Activated naive CD4-positive, alpha-beta T cell treated with anti-CD3 and anti-CD28 coated beads for 36 hours (primary cell): ENCODE measurements around the gene NKX3-2. TPM values are rescaled to one million over a fixed set of nuclear protein-coding genes. Genes with fewer than 3 reads are reported as not detected.

Experiments
- CTCF ChIA-PET: fragments of 350-600 bp; sonication (Branson Sonifier 250); formaldehyde crosslinking; loops from one replicate; lab custom pipeline; 2021; ENCODE audit warnings: antibody characterized with exemption; lab: Charles Lee
- DNase-seq: peaks from one replicate; pipeline ENCODE4 v3.0.0-alpha.2; 2020
- H3K27ac Mint-ChIP-seq: one replicate; pipeline ENCODE4 v1.8.0; 2021; ENCODE audit warnings: mild to moderate bottlenecking, mixed read lengths
- H3K27me3 Mint-ChIP-seq: one replicate; pipeline ENCODE4 v1.8.0; 2021; ENCODE audit warnings: low read depth, mixed read lengths
- H3K36me3 Mint-ChIP-seq: one replicate; pipeline ENCODE4 v1.8.0; 2021; ENCODE audit warnings: low read depth, mixed read lengths
- H3K4me1 Mint-ChIP-seq: one replicate; pipeline ENCODE4 v1.8.0; 2021; ENCODE audit warnings: low read depth, mixed read lengths
- H3K4me3 Mint-ChIP-seq: one replicate; pipeline ENCODE4 v1.8.0; 2021; ENCODE audit warnings: mild to moderate bottlenecking, moderate library complexity, mixed read lengths
- H3K9me3 Mint-ChIP-seq: one replicate; pipeline ENCODE4 v1.8.0; 2021; ENCODE audit warnings: mixed read lengths
- intact Hi-C: fragments of 100-400 bp; cut with micrococcal nuclease; formaldehyde crosslinking; loops from one replicate; pipeline ENCODE4 v1.15.1; 2023
- total RNA-seq, 2 experiments: library from RNA; stranded (reverse); gene quantifications; one replicate each; pipeline ENCODE4 v1.2.3, GENCODE V29; 2021

The NKX3-2 gene
- total RNA-seq, 2 experiments from 2014 or later: not detected

DNA sequence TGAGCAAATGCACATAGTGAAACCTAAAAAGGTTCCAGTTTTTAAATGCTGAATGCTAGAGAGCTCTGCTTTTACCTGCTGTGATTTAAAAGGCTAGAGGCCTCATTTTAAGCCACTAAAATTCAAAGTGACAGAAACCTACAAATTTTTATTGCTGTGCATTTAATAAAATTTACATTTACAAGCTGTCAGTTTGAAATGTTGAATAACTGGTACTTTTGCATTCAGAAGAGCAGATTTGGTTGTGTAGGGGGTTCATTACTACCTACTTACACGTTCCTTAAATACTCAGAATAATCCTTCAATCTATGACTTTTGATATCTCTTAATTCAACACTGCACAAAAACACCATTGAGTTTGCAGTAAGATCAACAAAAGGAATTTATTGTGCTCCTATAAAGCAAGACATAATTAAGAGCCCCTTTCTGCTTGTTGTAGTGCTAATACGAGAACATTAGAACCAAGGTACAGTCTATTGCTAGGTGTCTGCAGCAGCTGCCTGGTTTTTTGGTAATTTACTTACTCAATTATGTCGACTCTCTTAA, 27.9 kb downstream of the NKX3-2 start:
- H3K4me3 Mint-ChIP-seq: no peak overlapping the region
- no peak for DNase-seq
- peaks cover 26% of the 10 kb centered on the region for H3K27me3 Mint-ChIP-seq
- H3K4me1 Mint-ChIP-seq: no peaks in the 10 kb centered on the region
- no peak overlapping the region for H3K27ac Mint-ChIP-seq
- H3K9me3 Mint-ChIP-seq: no peaks in the 10 kb centered on the region
- no peaks in the 10 kb centered on the region for H3K36me3 Mint-ChIP-seq
- CTCF ChIA-PET: no interaction called here
- intact Hi-C loops: no loop called here

DNA sequence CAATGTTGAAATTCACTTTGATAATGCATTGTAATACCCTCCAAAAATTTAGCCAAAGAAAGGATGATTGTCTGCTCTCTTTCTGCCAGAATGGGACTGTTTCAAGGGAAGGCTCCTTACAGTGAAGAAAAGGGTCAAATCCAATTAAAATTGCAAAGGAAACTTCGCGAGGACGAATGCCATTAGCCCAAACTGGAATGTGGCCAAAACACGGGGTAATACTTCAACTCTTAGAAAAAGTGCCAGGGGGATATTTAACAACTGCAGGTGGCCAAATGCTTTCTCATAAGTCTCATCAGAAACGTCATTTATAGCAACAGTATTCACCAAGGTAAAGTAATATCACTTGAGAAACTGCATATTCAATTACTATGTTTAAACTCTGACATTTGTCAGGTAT, 29.0 kb downstream of the NKX3-2 start:
- CTCF ChIA-PET: no interaction called here
- Mint-ChIP-seq H3K27ac (no peak overlapping the region), H3K36me3 (no peaks in the 10 kb centered on the region), H3K4me3 (no peak overlapping the region), H3K27me3 (peaks cover 22% of the 10 kb centered on the region), H3K9me3 (no peaks in the 10 kb centered on the region), H3K4me1 (no peaks in the 10 kb centered on the region)
- no peak for DNase-seq
- intact Hi-C loops: no loop called here

DNA sequence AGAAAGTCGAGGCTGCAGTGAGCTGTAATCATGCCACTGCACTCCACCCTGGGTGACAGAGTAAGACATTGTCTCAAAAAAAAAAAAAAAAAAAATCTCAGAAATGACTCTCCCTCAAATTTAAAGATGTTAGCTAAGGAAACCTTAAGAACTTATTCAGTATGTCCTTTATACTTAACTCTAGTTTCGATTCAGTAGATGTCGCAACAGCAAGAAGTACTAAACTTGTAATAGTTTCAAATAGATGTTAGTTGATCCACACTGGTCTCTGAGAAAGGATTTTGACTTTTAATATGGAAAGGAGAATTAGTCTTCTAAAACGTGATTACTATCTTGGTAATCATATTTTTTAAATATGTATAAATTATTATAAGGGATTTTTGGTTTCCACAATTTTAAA, 29.6 kb downstream of the NKX3-2 start:
- Mint-ChIP-seq H3K36me3 (no peaks in the 10 kb centered on the region), H3K27ac (no peak overlapping the region), H3K4me3 (no peak overlapping the region), H3K27me3 (peaks cover 25% of the 10 kb centered on the region), H3K9me3 (no peaks in the 10 kb centered on the region), H3K4me1 (no peaks in the 10 kb centered on the region)
- CTCF ChIA-PET: interaction anchor here (1.9 kb wide), 1 partner anchor 33 kb away, joined by 4 read pairs; no protein-coding TSS in a partner anchor
- DNase-seq: no peak
- intact Hi-C loops: no loop called here

DNA sequence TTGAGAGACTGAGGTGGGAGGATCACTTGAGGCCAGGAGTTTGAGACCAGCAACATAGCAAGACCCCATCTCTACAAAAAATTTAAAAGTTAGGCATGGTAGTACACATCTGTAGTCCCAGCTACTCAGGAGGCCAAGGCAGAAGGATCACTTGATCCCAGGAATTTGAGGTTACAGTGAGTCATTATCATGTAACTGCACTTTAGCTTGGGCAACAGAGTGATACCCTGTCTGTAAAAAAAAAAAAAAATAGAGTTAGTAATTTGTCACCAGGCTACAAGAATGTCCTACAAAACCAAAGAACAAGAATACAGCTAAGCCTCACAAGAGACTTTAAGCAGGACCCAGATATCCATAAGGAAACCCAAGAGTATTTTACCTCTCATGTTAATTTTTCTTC, 33.2 kb downstream of the NKX3-2 start:
- DNase-seq: no peak
- CTCF ChIA-PET: no interaction called here
- no peaks in the 10 kb centered on the region for H3K9me3 Mint-ChIP-seq
- H3K27me3 Mint-ChIP-seq: peaks cover 18% of the 10 kb centered on the region
- no peak overlapping the region for H3K27ac Mint-ChIP-seq
- no peaks in the 10 kb centered on the region for H3K36me3 Mint-ChIP-seq
- intact Hi-C loops: no loop called here
- no peaks in the 10 kb centered on the region for H3K4me1 Mint-ChIP-seq
- no peak overlapping the region for H3K4me3 Mint-ChIP-seq

DNA sequence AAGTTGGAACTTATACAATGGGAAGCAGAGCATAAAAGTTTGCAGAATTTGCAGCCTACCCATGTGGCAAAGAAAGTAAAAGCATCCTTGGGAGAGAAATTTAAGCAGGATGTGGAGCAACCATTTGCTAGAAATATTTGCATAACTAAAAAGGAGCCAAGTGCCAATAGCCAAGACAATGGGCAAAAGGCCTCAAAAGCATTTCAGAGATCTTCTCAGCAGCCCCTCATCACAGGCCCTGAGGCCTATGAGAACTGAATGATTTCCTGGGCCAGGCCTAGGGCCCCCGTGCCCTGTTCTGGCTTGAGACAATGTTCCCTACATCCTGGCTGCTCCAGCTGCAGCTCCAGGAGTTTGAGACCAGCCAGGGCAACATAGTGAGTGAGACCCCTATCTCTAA, 34.9 kb downstream of the NKX3-2 start:
- CTCF ChIA-PET: no interaction called here
- H3K27me3 Mint-ChIP-seq: peaks cover 17% of the 10 kb centered on the region
- no peak overlapping the region for H3K4me3 Mint-ChIP-seq
- H3K36me3 Mint-ChIP-seq: no peaks in the 10 kb centered on the region
- H3K4me1 Mint-ChIP-seq: no peaks in the 10 kb centered on the region
- no peaks in the 10 kb centered on the region for H3K9me3 Mint-ChIP-seq
- intact Hi-C loops: no loop called here
- DNase-seq: no peak
- no peak overlapping the region for H3K27ac Mint-ChIP-seq

DNA sequence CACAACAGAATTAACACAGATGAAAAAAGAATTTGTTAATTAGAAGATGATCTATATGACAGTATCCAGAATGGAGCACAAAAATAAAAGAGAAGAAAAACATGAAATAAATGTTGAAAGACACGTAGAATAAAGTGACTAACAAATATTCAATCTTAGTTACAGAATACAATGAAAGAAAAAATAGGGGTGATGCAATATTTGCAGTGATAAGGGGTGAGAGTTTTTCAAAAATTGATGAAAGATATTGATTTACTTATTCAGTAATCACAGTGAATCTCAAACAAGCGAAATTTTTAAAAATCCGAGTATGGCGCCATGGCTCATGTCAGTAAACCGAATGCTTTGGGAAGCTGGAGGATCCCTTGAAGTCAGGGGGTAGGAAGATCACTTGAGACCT, 39.9 kb downstream of the NKX3-2 start:
- CTCF ChIA-PET: interaction anchor here (0.6 kb wide), 1 partner anchor 303 kb away, joined by 3 read pairs; no protein-coding TSS in a partner anchor
- no peaks in the 10 kb centered on the region for H3K9me3 Mint-ChIP-seq
- H3K4me1 Mint-ChIP-seq: no peaks in the 10 kb centered on the region
- intact Hi-C loops: no loop called here
- H3K36me3 Mint-ChIP-seq: no peaks in the 10 kb centered on the region
- H3K27me3 Mint-ChIP-seq: peaks cover 12% of the 10 kb centered on the region
- H3K4me3 Mint-ChIP-seq: no peak overlapping the region
- DNase-seq: no peak
- H3K27ac Mint-ChIP-seq: no peak overlapping the region

DNA sequence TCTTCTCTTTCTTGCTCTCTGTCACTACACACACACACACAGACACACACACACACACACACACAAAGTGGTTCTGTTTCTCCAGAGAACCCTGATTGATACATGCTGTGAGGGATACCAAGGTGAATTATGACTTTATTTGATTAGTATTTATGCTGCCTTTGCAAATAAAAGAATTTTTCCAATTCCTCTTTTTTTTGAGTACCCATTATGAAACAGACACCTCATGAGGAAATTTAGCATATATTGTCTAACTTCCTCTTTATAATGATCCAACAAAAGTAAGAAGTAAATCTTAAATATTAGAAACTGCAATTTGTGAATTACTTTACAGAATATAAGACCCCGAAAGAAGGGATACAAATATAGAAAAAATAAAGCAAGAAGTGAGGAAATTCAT, 45.8 kb downstream of the NKX3-2 start:
- H3K9me3 Mint-ChIP-seq: peaks cover 2% of the 10 kb centered on the region
- H3K27me3 Mint-ChIP-seq: peaks cover 20% of the 10 kb centered on the region
- no peaks in the 10 kb centered on the region for H3K36me3 Mint-ChIP-seq
- CTCF ChIA-PET: no interaction called here
- intact Hi-C loops: no loop called here
- DNase-seq: no peak
- no peak overlapping the region for H3K27ac Mint-ChIP-seq
- no peaks in the 10 kb centered on the region for H3K4me1 Mint-ChIP-seq
- no peak overlapping the region for H3K4me3 Mint-ChIP-seq

DNA sequence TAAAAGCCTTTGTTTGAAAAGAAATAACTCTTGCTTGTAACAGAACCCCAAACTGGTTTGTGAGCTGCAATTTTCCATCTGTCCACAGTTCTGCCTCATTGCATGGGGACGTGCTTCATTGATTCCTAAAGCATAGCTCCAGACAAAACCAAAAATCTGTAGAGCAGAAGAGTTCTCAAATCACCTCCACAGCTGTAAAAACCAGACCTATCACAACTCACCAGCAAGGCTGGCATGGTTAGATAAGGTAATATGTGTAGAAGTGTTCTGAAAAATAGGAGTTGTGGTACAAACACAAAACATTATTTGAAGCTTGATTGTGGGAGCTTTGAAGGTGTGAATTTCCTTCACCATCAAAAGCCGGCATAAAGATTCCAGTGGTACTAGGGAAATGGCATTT, 47.7 kb downstream of the NKX3-2 start:
- H3K4me3 Mint-ChIP-seq: no peak overlapping the region
- H3K27me3 Mint-ChIP-seq: peaks cover 20% of the 10 kb centered on the region
- no peaks in the 10 kb centered on the region for H3K36me3 Mint-ChIP-seq
- no peak for DNase-seq
- CTCF ChIA-PET: interaction anchor here (0.8 to 1.9 kb wide), 2 partner anchors 46 to 801 kb away, joined by 4 read pairs; no protein-coding TSS in a partner anchor
- H3K9me3 Mint-ChIP-seq: peaks cover 2% of the 10 kb centered on the region
- no peaks in the 10 kb centered on the region for H3K4me1 Mint-ChIP-seq
- no peak overlapping the region for H3K27ac Mint-ChIP-seq
- intact Hi-C loops: no loop called here

DNA sequence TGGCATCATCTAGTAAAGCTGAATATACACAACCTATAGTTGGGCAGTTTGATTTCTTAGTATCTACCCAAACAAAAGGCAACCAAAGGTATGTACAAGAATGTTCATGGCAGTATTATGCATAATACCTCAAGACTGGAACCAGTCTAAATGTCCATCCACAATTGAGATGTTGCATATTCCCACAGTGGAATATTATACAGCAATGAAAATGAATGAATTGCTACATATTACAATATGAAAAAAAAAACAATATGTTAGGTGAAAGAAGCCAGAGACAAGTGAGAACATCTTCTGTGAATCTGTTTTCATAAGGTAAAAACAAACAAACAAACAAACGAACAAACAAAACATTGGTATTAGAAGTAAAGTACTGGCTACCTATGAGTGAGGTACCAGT, 48.6 kb downstream of the NKX3-2 start:
- H3K9me3 Mint-ChIP-seq: peaks cover 2% of the 10 kb centered on the region
- no peak overlapping the region for H3K27ac Mint-ChIP-seq
- H3K36me3 Mint-ChIP-seq: no peaks in the 10 kb centered on the region
- peaks cover 19% of the 10 kb centered on the region for H3K27me3 Mint-ChIP-seq
- CTCF ChIA-PET: interaction anchor here (0.8 to 1.9 kb wide), 2 partner anchors 47 to 800 kb away, joined by 4 read pairs; no protein-coding TSS in a partner anchor
- intact Hi-C loops: no loop called here
- no peak overlapping the region for H3K4me3 Mint-ChIP-seq
- DNase-seq: no peak
- H3K4me1 Mint-ChIP-seq: no peaks in the 10 kb centered on the region

DNA sequence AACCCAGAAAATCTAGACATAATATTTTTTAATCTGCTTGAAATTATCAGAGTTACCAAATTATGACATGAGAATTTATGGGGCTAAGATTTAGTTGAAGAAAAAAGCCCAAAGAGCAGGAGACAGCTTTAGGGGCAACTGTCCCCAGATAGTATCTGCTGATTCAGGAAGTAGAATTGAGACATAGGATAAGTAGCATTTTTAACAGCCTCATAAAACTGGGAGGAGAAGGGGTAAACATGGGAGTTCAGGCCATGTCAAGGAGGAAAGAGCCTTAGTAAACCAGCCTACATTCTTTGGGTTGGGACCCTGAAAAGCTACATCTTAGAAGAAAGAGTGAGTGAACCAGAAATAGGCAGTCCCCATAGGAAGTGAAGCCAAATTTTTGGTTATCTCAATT, 50.5 kb downstream of the NKX3-2 start:
- CTCF ChIA-PET: no interaction called here
- H3K36me3 Mint-ChIP-seq: no peaks in the 10 kb centered on the region
- no peak overlapping the region for H3K27ac Mint-ChIP-seq
- H3K4me3 Mint-ChIP-seq: no peak overlapping the region
- no peak for DNase-seq
- H3K9me3 Mint-ChIP-seq: peaks cover 2% of the 10 kb centered on the region
- H3K27me3 Mint-ChIP-seq: peaks cover 17% of the 10 kb centered on the region
- intact Hi-C loops: no loop called here
- no peaks in the 10 kb centered on the region for H3K4me1 Mint-ChIP-seq

DNA sequence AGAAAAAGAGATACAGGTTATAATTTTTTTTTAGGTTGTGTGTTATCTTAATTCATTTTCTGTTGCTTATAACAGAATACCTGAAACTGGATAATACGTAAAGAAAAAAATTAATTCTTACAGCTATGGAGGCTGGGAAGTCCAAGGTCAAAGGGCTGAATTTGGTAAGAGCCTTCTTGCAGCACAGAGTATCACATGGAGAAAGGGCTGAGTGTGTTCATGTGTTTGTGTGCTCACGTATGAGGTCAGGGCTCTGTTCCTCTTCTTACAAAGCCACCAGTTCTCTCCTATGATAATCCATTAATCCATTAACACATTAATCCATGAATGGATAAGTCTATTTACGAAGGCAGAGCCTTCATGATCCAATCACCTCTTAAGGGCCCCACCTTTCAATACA, 51.6 kb downstream of the NKX3-2 start:
- Mint-ChIP-seq H3K9me3 (peaks cover 2% of the 10 kb centered on the region), H3K27me3 (peaks cover 15% of the 10 kb centered on the region), H3K4me1 (no peaks in the 10 kb centered on the region), H3K4me3 (no peak overlapping the region), H3K27ac (no peak overlapping the region), H3K36me3 (no peaks in the 10 kb centered on the region)
- intact Hi-C loops: no loop called here
- CTCF ChIA-PET: interaction anchor here (0.7 kb wide), 1 partner anchor 626 kb away, joined by 3 read pairs; no protein-coding TSS in a partner anchor
- DNase-seq: no peak
